HCT116 (cell line): Measurements from ENCODE around the gene ATG10. TPM values are rescaled to one million over a fixed set of nuclear protein-coding genes. Genes with fewer than 3 reads are reported as not detected.

Experiments
- ATAC-seq: fragments of 200-7000 bp; cut with Tn5 transposase; 2 replicates; pipeline ENCODE4 v1.9.1; 2020; ENCODE audit warnings: mild to moderate bottlenecking, moderate library complexity
- BruUV-seq: library from RNA; stranded (reverse); fragments of 400-500 nt; replicated peaks from 2 replicates; lab custom pipeline; 2021; lab: Mats Ljungman, UMichigan
- CTCF ChIA-PET: fragments of 300-600 bp; sonication (Branson Sonifier 250); formaldehyde crosslinking; loops from one replicate; lab custom pipeline; 2021; ENCODE audit warnings: antibody characterized with exemption; lab: Charles Lee
- POLR2A ChIA-PET: fragments of 300-600, 350-600 bp; sonication (Branson Sonifier 250); formaldehyde crosslinking; loops from one replicate; lab custom pipeline; 2021; ENCODE audit warnings: antibody characterized with exemption; lab: Charles Lee
- RAD21 ChIA-PET, 2 experiments: fragments of 300-600 bp; sonication (Branson Sonifier 250); formaldehyde crosslinking; loops; one replicate each; lab custom pipeline; 2023; ENCODE audit warnings: low total read pairs in 2 of 2; ENCODE audit not compliant: uncharacterized antibody in 2 of 2, unreplicated experiment in 2 of 2, low non-redundant PET in 1 of 2; lab: Charles Lee
- DNase-seq: peaks from one replicate; pipeline ENCODE4 v3.0.0-alpha.2; 2010; ENCODE audit warnings: low read depth, low spot score
- H2AFZ ChIP-seq: fragments of 200-600 bp; shearing (Covaris generic), sonication (generic); 2 replicates; pipeline ENCODE4 v1.6.1; 2017; ENCODE audit warnings: low read depth, mixed run types, mixed read lengths, antibody characterized with exemption, low read length; ENCODE audit not compliant: poor library complexity, severe bottlenecking
- H3K27ac ChIP-seq: 2 replicates; pipeline ENCODE4 v1.5.1; 2012; ENCODE audit warnings: low read depth, low read length
- H3K27me3 ChIP-seq: fragments of 200-600 bp; sonication (generic); 2 replicates; pipeline ENCODE4 v1.6.1; 2016; ENCODE audit warnings: mixed run types, low read length, mixed read lengths; ENCODE audit not compliant: insufficient read depth
- H3K36me3 ChIP-seq, 2 experiments: fragments of 200-500 bp in 1 of 2; fragments of 200-600 bp in 1 of 2; sonication (Bioruptor generic) in 1 of 2; sonication (generic) in 1 of 2; 2 replicates each; pipeline versions ENCODE4 v1.5.1 to v1.6.1; 2014 to 2016; ENCODE audit warnings: low read length in 2 of 2, inconsistent platforms in 1 of 2, mixed read lengths in 1 of 2, mixed run types in 1 of 2; ENCODE audit not compliant: insufficient read depth in 2 of 2, control insufficient read depth in 1 of 2
- H3K4me1 ChIP-seq, 2 experiments: fragments of 200-600 bp in 1 of 2; sonication (generic) in 1 of 2; 2 replicates each; pipeline versions ENCODE4 v1.5.1 to v1.6.1; 2012 to 2017; ENCODE audit warnings: low read length in 2 of 2, inconsistent platforms in 1 of 2, mild to moderate bottlenecking in 1 of 2, mixed read lengths in 1 of 2, mixed run types in 1 of 2, moderate library complexity in 1 of 2; ENCODE audit not compliant: insufficient read depth in 2 of 2, control insufficient read depth in 1 of 2
- H3K4me2 ChIP-seq: fragments of 200-600 bp; sonication (generic); 2 replicates; pipeline ENCODE4 v1.6.1; 2017; ENCODE audit warnings: mixed run types, low read length, mixed read lengths
- H3K4me3 ChIP-seq, 2 experiments: fragments of 200-600 bp in 1 of 2; sonication (generic) in 1 of 2; replicated peaks in 1 of 2; 2 replicates each; pipeline ENCODE4 v1.5.1; 2011 to 2016; ENCODE audit warnings: low read length in 2 of 2, control low read depth in 1 of 2, low read depth in 1 of 2, mild to moderate bottlenecking in 1 of 2, mixed read lengths in 1 of 2, mixed run types in 1 of 2
- H3K79me2 ChIP-seq: fragments of 200-600 bp; sonication (generic); 2 replicates; pipeline ENCODE4 v1.6.1; 2017; ENCODE audit warnings: mild to moderate bottlenecking, mixed run types, low read length, moderate library complexity, mixed read lengths; ENCODE audit not compliant: insufficient read depth
- H3K9ac ChIP-seq: fragments of 200-600 bp; sonication (generic); 2 replicates; pipeline ENCODE4 v1.6.1; 2016; ENCODE audit warnings: low read length, mixed read lengths
- H3K9me2 ChIP-seq: fragments of 200-600 bp; sonication (generic), shearing (Covaris generic); 2 replicates; pipeline ENCODE4 v1.6.1; 2017; ENCODE audit warnings: mixed run types, mild to moderate bottlenecking, moderate library complexity; ENCODE audit not compliant: insufficient read depth
- H3K9me3 ChIP-seq, 2 experiments: fragments of 200-500 bp in 1 of 2; fragments of 200-600 bp in 1 of 2; sonication (Bioruptor generic) in 1 of 2; sonication (generic) in 1 of 2; 2 replicates each; pipeline ENCODE4 v1.6.1; 2014 to 2017; ENCODE audit warnings: low read length in 2 of 2, mixed read lengths in 2 of 2, inconsistent platforms in 1 of 2, low read depth in 1 of 2, mild to moderate bottlenecking in 1 of 2, mixed run types in 1 of 2, moderate library complexity in 1 of 2; ENCODE audit not compliant: control insufficient read depth in 1 of 2, insufficient read depth in 1 of 2
- H4K20me1 ChIP-seq: fragments of 200-600 bp; sonication (generic), shearing (Covaris generic); 2 replicates; pipeline ENCODE4 v1.6.1; 2017; ENCODE audit warnings: mixed run types, mild to moderate bottlenecking, moderate library complexity; ENCODE audit not compliant: insufficient read depth
- CBX3 ChIP-seq: IDR thresholded peaks from 2 replicates; pipeline ENCODE4 v1.6.1; 2012; ENCODE audit warnings: low read depth
- ELF1 ChIP-seq: IDR thresholded peaks from 2 replicates; pipeline ENCODE4 v1.6.1; 2012; ENCODE audit warnings: low read depth, borderline replicate concordance
- EZH2 ChIP-seq: fragments of 200-600 bp; sonication (generic); IDR thresholded peaks from 2 replicates; pipeline ENCODE4 v1.6.1; 2017; ENCODE audit warnings: antibody characterized with exemption, mixed run types
- EZH2phosphoT487 ChIP-seq: fragments of 200-600 bp; IDR thresholded peaks from 2 replicates; pipeline ENCODE4 v1.6.1; 2018; ENCODE audit warnings: antibody characterized with exemption, borderline replicate concordance
- JUND ChIP-seq: IDR thresholded peaks from 2 replicates; pipeline ENCODE4 v1.6.1; 2012
- POLR2A ChIP-seq: IDR thresholded peaks from 2 replicates; pipeline ENCODE4 v1.7.0; 2011; ENCODE audit warnings: borderline replicate concordance; ENCODE audit not compliant: insufficient read depth, insufficient read length; ENCODE audit errors: extremely low read depth
- POLR2AphosphoS5 ChIP-seq: IDR thresholded peaks from 2 replicates; pipeline ENCODE4 v1.6.1; 2011; ENCODE audit warnings: mild to moderate bottlenecking, low read depth, low read length, moderate library complexity
- RAD21 ChIP-seq: IDR thresholded peaks from 2 replicates; pipeline ENCODE4 v1.6.1; 2012; ENCODE audit warnings: low read depth, mild to moderate bottlenecking
- SIN3A ChIP-seq: IDR thresholded peaks from 2 replicates; pipeline ENCODE4 v1.6.1; 2012; ENCODE audit warnings: low read depth
- SP1 ChIP-seq: IDR thresholded peaks from 2 replicates; pipeline ENCODE4 v1.6.1; 2012; ENCODE audit warnings: low read depth
- SRF ChIP-seq: IDR thresholded peaks from 2 replicates; pipeline ENCODE4 v1.6.1; 2012; ENCODE audit warnings: low read depth
- TCF7L2 ChIP-seq: IDR thresholded peaks from 2 replicates; pipeline ENCODE4 v1.7.0; 2011; ENCODE audit warnings: borderline replicate concordance, inconsistent platforms; ENCODE audit not compliant: insufficient read depth, insufficient read length; ENCODE audit errors: extremely low read depth
- ZNF274 ChIP-seq: fragments of 200-500 bp; sonication (Bioruptor generic); IDR thresholded peaks from 2 replicates; pipeline ENCODE4 v1.6.1; 2014; ENCODE audit warnings: mild to moderate bottlenecking, low read depth, low read length, inconsistent platforms
- intact Hi-C: fragments of 100-400 bp; cut with micrococcal nuclease; formaldehyde crosslinking; loops from 2 replicates; pipeline ENCODE4 v1.10.0; 2022
- total RNA-seq: library from RNA; stranded (reverse); gene quantifications from one replicate; pipeline ENCODE4 v1.2.1, GENCODE V29; 2021; ENCODE audit not compliant: unreplicated experiment
- TF ChIP-seq, protein P1 (sequence below): IDR thresholded peaks from 2 replicates; pipeline ENCODE4 v1.6.1; 2012
- TF ChIP-seq, protein P2 (sequence below), 3 experiments: fragments of 200-600 bp in 1 of 3; sonication (generic) in 1 of 3; IDR thresholded peaks in 2 of 3; conservative IDR thresholded peaks in 1 of 3; 2 replicates each; pipeline ENCODE4 v1.5.1; 2012 to 2017; ENCODE audit warnings: low read depth in 2 of 3, low read length in 2 of 3, antibody characterized with exemption in 1 of 3, borderline replicate concordance in 1 of 3, control low read depth in 1 of 3, mild to moderate bottlenecking in 1 of 3, mixed read lengths in 1 of 3, mixed run types in 1 of 3, moderate library complexity in 1 of 3; ENCODE audit not compliant: insufficient read depth in 1 of 3

The ATG10 gene
- total RNA-seq, 1 experiment from 2014 or later = 9.4 TPM

GRCh38 chr5:82105457-82105856 lies 133.6 kb downstream of the ATG10 start:
- BruUV-seq = no TSS peak
- H3K9ac ChIP-seq = no peak overlapping the region
- no peak overlapping the region for H3K4me2 ChIP-seq
- no peaks in the 10 kb centered on the region for H3K9me2 ChIP-seq
- H3K27me3 ChIP-seq = no peaks in the 10 kb centered on the region
- intact Hi-C loops = loop anchor here (5.0 kb wide), 1 partner anchor 62 kb away; no protein-coding TSS in a partner anchor
- POLR2A ChIA-PET = no interaction called here
- H3K79me2 ChIP-seq = no peaks in the 10 kb centered on the region
- no peaks in the 10 kb centered on the region for H4K20me1 ChIP-seq
- no peaks in the 10 kb centered on the region for H3K36me3 ChIP-seq
- H3K4me1 ChIP-seq = no peaks in the 10 kb centered on the region
- DNase-seq (no peak), ATAC-seq (no peak)
- no peaks in the 10 kb centered on the region for H3K9me3 ChIP-seq
- RAD21 ChIA-PET = no interaction called here
- no peak overlapping the region for H2AFZ ChIP-seq
- CTCF ChIA-PET = interaction anchor here (2.9 kb wide), 1 partner anchor 59 kb away, joined by 41 read pairs; no protein-coding TSS in a partner anchor
- TF ChIP-seq, protein P1, sequence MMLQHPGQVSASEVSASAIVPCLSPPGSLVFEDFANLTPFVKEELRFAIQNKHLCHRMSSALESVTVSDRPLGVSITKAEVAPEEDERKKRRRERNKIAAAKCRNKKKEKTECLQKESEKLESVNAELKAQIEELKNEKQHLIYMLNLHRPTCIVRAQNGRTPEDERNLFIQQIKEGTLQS = no peak
- TF ChIP-seq POLR2AphosphoS5 (no peak), SIN3A (no peak), SP1 (no peak), ZNF274 (no peak), JUND (no peak), TCF7L2 (no peak), RAD21 (no peak), EZH2phosphoT487 (no peak), CBX3 (no peak), EZH2 (no peak), POLR2A (no peak), ELF1 (no peak), SRF (no peak)
- TF ChIP-seq, protein P2, sequence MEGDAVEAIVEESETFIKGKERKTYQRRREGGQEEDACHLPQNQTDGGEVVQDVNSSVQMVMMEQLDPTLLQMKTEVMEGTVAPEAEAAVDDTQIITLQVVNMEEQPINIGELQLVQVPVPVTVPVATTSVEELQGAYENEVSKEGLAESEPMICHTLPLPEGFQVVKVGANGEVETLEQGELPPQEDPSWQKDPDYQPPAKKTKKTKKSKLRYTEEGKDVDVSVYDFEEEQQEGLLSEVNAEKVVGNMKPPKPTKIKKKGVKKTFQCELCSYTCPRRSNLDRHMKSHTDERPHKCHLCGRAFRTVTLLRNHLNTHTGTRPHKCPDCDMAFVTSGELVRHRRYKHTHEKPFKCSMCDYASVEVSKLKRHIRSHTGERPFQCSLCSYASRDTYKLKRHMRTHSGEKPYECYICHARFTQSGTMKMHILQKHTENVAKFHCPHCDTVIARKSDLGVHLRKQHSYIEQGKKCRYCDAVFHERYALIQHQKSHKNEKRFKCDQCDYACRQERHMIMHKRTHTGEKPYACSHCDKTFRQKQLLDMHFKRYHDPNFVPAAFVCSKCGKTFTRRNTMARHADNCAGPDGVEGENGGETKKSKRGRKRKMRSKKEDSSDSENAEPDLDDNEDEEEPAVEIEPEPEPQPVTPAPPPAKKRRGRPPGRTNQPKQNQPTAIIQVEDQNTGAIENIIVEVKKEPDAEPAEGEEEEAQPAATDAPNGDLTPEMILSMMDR (IDR thresholded peaks at IDR 0.05 in 2 of 3, conservative IDR thresholded peaks at IDR 0.05 in 1 of 3; ENCODE audit: borderline replicate concordance in 1 of 3, insufficient read depth in 1 of 3, low read depth in 2 of 3, low read length in 2 of 3) = no peak
- TF ChIP-seq, all 23 proteins: peak for 0
- Histone ChIP-seq H3K27ac (no peak overlapping the region), H3K4me3 (no peak overlapping the region)
